Pancreas (tissue), 10 donors: ENCODE data around the gene BICRA. TPM values are rescaled to one million over a fixed set of nuclear protein-coding genes. Genes with fewer than 3 reads are reported as not detected.
A peak's percentile ranks its signal among the peaks of the same experiment; 100 is the strongest.

Experiments used
- ATAC-seq, 4 donors: fragments of 200-7000 bp; cut with Tn5 transposase; one replicate each; pipeline versions ENCODE4 v1.8.0 to v1.9.1; 2020; ENCODE audit warnings: mild to moderate bottlenecking in 4 of 4, moderate library complexity in 4 of 4
- DNase-seq, 6 donors: peaks; one replicate each; pipeline ENCODE4 v3.0.0-alpha.2; 2020
- FAIRE-seq: peaks from 2 replicates; lab custom pipeline; 2012; peaks lifted over from hg19 to GRCh38; lab: Jason Lieb, UNC
- H3K27ac ChIP-seq, 4 donors: fragments of 200-600 bp; sonication (generic); 1 replicate in 3 of 4; 2 replicates in 1 of 4; pipeline versions ENCODE4 v1.5.0 to v1.8.0; 2020
- H3K27me3 ChIP-seq, 4 donors: fragments of 200-600 bp; one replicate each; pipeline ENCODE4 v1.8.0; 2021
- H3K36me3 ChIP-seq, 3 donors: fragments of 200-600 bp; sonication (generic) in 1 of 3; one replicate each; pipeline versions ENCODE4 v1.5.0 to v1.8.0; 2020 to 2021
- H3K4me1 ChIP-seq, 3 donors: fragments of 200-600 bp; one replicate each; pipeline ENCODE4 v1.8.0; 2021
- H3K4me3 ChIP-seq, 4 donors: fragments of 200-600 bp; sonication (generic) in 2 of 4; one replicate each; pipeline versions ENCODE4 v1.5.0 to v1.8.0; 2020 to 2021
- H3K9me3 ChIP-seq, 4 donors: fragments of 200-600 bp; one replicate each; pipeline ENCODE4 v1.8.0; 2021
- WGBS, 2 donors: extraction: QIAGEN DNeasy Blood & Tissue Kit; methylation state at CpG; one replicate each; pipeline ENCODE4 v1.1.7; 2013; 5-methylcytosine and 5-hydroxymethylcytosine counted together
- intact Hi-C, 3 donors: fragments of 100-400 bp; cut with DNase I; formaldehyde crosslinking; loops; one replicate each; pipeline versions ENCODE4 v1.11.1 to v1.14.2; 2022
- polyA plus RNA-seq, 2 donors: library from polyadenylated mRNA; stranded (reverse); fragments of 200-250 nt; gene quantifications; one replicate each; pipeline ENCODE4 v1.2.3, GENCODE V29; 2013
- total RNA-seq, 6 donors: library from RNA; stranded (reverse); fragmentation: NEBNext Ultra II Directional in 4 of 6; extraction: Animal tissue kit (Norgen Biotek cat#: 25700) in 4 of 6; gene quantifications; one replicate each; pipeline versions ENCODE4 v1.2.1 to v1.2.4, GENCODE V29; 2021 to 2023
- TF ChIP-seq, protein P1 (sequence below), 4 donors: fragments of 200-600 bp; sonication (generic) in 3 of 4; IDR thresholded peaks; one replicate each; pipeline versions ENCODE4 v1.5.0 to v1.8.0; 2021; ENCODE audit warnings: antibody characterized with exemption in 4 of 4
- donor health status: healthy with polysubstance abuse.
- donor health status: DM: no; HTN: no; CAD: no; lungs with moderate emphysema.
- donor health status: DM: no; HTN: no; CAD: no.
- donor health status: control.
- donor health status: control.
- donor health status: Bipolar disorder and iron deficiency.
- donor health status: DM: yes; HTN: yes; CAD: no.
- donor health status: DM: no; HTN: no; CAD: no.
- donor health status: DM: no; HTN: no; CAD: no.
- donor health status: DM: yes; HTN: yes; CAD: no.

Gene BICRA
- total and polyA plus RNA-seq, 8 donors = 2.7 to 10.4 (median 5.9) TPM

DNA sequence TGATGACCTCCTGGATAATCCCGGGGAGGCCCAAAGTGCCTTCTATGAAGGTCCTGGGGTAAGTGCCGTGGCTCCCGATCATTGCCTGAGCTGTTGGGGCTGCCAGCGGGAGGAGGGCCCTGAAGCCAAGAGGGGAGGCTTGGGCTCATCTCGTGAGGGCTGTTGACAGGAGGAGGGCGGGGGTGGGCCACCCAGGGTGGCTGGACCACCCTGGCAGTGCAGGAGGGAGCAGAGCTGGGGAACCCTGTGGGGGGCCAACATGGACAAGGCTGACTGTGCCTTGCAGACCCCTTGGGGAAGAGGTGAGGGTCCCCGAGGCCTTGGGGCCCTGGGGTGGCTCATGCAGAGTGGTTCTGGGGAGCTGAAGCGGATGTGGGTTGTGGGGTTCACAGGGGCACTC is 66.9 kb downstream of the BICRA start:
- intact Hi-C loops = no loop called here
- DNase-seq (peak in 1 of 6 donors; percentile 40), ATAC-seq (no peak), FAIRE-seq (no peak)
- no peaks in the 10 kb centered on the region for H3K27me3 ChIP-seq
- no peak overlapping the region for H3K4me3 ChIP-seq
- H3K4me1 ChIP-seq = no peaks in the 10 kb centered on the region
- 90% methylated on average over 8 of the region's 8 CpGs for WGBS, 2 donors
- H3K36me3 ChIP-seq = peaks cover 0 to 16% (median 11%) of the 10 kb centered on the region in 3 donors
- no peak overlapping the region for H3K27ac ChIP-seq
- TF ChIP-seq, protein P1, sequence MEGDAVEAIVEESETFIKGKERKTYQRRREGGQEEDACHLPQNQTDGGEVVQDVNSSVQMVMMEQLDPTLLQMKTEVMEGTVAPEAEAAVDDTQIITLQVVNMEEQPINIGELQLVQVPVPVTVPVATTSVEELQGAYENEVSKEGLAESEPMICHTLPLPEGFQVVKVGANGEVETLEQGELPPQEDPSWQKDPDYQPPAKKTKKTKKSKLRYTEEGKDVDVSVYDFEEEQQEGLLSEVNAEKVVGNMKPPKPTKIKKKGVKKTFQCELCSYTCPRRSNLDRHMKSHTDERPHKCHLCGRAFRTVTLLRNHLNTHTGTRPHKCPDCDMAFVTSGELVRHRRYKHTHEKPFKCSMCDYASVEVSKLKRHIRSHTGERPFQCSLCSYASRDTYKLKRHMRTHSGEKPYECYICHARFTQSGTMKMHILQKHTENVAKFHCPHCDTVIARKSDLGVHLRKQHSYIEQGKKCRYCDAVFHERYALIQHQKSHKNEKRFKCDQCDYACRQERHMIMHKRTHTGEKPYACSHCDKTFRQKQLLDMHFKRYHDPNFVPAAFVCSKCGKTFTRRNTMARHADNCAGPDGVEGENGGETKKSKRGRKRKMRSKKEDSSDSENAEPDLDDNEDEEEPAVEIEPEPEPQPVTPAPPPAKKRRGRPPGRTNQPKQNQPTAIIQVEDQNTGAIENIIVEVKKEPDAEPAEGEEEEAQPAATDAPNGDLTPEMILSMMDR (IDR thresholded peaks at IDR 0.05) = no peak
- H3K9me3 ChIP-seq = no peaks in the 10 kb centered on the region

DNA sequence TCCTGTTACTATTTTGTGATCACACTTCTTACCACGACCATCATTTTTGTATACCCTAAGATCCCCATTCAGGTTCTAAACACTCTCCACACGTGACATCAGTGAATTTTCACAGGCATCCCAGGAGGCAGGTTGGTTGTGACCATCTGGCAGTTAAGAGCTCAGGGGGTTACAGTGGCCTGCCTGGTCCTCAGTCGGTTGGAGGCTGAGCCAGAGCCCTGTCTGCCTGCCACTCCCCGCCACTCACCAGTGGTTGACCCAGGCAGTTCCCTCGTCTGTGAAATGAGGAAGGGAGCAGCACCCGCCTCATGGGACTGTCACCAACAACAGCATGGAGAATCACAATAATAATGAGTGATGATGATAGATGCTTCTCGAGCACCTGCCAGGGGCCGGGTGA is 67.9 kb downstream of the BICRA start:
- no peak overlapping the region for H3K27ac ChIP-seq
- ATAC-seq (no peak), DNase-seq (peak in 1 of 6 donors; percentile 12), FAIRE-seq (no peak)
- intact Hi-C loops = no loop called here
- H3K27me3 ChIP-seq = no peaks in the 10 kb centered on the region
- no peaks in the 10 kb centered on the region for H3K9me3 ChIP-seq
- no peak overlapping the region for H3K4me3 ChIP-seq
- 89% methylated on average over 8 of the region's 8 CpGs for WGBS, 2 donors
- TF ChIP-seq, protein P1 (IDR thresholded peaks at IDR 0.05) = no peak
- no peaks in the 10 kb centered on the region for H3K4me1 ChIP-seq
- H3K36me3 ChIP-seq = peaks cover 0 to 16% (median 11%) of the 10 kb centered on the region in 3 donors

DNA sequence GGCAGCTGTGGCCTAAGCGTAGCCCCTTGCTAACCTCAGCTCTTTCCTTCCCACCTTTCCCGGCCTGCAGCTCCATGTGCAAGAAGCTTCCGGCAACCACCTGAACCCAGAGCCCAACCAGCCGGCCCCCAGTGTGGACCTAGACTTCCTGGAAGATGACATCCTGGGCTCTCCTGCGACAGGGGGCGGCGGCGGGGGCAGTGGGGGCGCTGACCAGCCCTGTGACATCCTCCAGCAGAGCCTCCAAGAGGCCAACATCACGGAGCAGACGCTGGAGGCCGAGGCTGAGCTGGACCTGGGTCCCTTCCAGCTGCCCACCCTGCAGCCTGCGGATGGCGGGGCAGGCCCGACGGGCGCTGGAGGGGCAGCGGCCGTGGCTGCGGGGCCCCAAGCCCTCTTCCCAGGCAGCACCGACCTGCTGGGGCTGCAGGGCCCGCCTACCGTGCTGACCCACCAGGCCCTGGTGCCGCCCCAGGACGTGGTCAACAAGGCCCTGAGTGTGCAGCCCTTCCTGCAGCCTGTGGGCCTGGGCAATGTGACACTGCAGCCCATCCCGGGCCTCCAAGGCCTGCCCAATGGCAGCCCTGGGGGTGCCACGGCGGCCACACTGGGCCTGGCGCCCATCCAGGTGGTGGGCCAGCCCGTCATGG is 70.4 kb downstream of the BICRA start:
- FAIRE-seq (no peak), ATAC-seq (no peak), DNase-seq (peak in 1 of 6 donors; percentile 62)
- H3K4me3 ChIP-seq = no peak overlapping the region
- no peaks in the 10 kb centered on the region for H3K27me3 ChIP-seq
- peaks cover 0 to 16% (median 11%) of the 10 kb centered on the region in 3 donors for H3K36me3 ChIP-seq
- intact Hi-C loops = no loop called here
- no peak overlapping the region for H3K27ac ChIP-seq
- H3K9me3 ChIP-seq = no peaks in the 10 kb centered on the region
- no peaks in the 10 kb centered on the region for H3K4me1 ChIP-seq
- 89 to 93% methylated on average over 24 to 30 of the region's 30 CpGs for WGBS, 2 donors
- TF ChIP-seq, protein P1 (IDR thresholded peaks at IDR 0.05) = no peak

DNA sequence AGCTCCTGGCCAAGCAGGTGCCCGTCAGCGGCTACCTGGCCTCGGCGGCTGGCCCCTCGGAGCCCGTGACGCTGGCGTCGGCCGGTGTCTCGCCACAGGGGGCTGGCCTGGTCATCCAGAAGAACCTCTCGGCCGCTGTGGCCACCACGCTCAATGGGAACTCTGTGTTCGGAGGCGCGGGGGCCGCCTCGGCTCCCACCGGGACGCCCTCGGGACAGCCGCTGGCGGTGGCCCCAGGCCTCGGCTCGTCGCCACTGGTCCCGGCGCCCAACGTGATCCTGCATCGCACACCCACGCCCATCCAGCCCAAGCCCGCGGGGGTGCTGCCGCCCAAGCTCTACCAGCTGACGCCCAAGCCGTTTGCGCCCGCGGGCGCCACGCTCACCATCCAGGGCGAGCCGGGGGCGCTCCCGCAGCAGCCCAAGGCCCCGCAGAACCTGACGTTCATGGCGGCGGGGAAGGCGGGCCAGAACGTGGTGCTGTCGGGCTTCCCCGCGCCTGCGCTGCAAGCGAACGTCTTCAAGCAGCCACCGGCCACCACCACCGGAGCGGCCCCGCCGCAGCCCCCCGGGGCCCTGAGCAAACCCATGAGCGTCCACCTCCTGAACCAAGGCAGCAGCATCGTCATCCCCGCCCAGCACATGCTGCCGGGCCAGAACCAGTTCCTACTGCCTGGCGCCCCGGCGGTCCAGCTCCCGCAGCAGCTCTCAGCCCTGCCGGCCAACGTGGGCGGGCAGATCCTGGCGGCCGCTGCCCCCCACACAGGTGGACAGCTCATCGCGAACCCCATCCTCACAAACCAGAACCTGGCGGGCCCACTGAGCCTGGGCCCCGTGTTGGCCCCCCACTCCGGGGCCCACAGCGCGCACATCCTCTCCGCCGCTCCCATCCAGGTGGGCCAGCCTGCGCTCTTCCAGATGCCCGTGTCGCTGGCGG is 71.3 kb downstream of the BICRA start:
- ATAC-seq (no peak), FAIRE-seq (no peak), DNase-seq (peak in 1 of 6 donors; percentile 74)
- TF ChIP-seq, protein P1 (IDR thresholded peaks at IDR 0.05) = no peak
- intact Hi-C loops = no loop called here
- Histone ChIP-seq H3K4me3 (no peak overlapping the region), H3K36me3 (peaks cover 0 to 16% (median 11%) of the 10 kb centered on the region in 3 donors), H3K27me3 (no peaks in the 10 kb centered on the region), H3K4me1 (no peaks in the 10 kb centered on the region), H3K27ac (no peak overlapping the region), H3K9me3 (no peaks in the 10 kb centered on the region)
- WGBS, 2 donors = 97 to 98% methylated on average over 62 to 90 of the region's 90 CpGs
